GM19468 (cell line): ENCODE data around the gene TMOD2.

Source experiments
- ATAC-seq: cut with Tn5 transposase; IDR thresholded peaks from one replicate; pipeline ENCODE4 v1.9.1; 2021; ENCODE audit warnings: mild to moderate bottlenecking, moderate library complexity, moderate number of reproducible peaks; ENCODE audit not compliant: unreplicated experiment; ENCODE audit errors: extremely low read depth

The TMOD2 gene

DNA sequence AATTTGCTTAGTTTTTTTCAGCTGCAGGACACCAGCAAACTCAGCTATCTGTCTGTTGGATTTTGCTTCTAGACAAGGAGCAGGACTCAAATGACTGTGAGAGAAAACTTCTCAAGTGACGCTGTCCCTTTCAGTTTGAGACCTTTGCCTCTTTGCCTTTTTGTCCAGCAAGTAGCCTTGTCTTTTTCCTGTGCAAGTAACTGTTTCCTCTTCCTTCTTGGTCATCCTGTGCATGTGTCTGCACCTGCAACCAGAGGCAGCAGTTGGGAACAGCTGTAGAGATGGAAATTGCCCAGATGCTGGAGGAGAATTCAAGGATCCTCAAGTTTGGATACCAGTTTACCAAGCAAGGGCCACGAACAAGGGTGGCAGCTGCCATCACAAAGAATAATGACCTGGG lies 54.7 kb downstream of the TMOD2 start:
- ATAC-seq = no peak

- ATAC-seq = no peak
Measured at GRCh38 chr15:51809457-51809856, 58.1 kb downstream of the TMOD2 start.

DNA sequence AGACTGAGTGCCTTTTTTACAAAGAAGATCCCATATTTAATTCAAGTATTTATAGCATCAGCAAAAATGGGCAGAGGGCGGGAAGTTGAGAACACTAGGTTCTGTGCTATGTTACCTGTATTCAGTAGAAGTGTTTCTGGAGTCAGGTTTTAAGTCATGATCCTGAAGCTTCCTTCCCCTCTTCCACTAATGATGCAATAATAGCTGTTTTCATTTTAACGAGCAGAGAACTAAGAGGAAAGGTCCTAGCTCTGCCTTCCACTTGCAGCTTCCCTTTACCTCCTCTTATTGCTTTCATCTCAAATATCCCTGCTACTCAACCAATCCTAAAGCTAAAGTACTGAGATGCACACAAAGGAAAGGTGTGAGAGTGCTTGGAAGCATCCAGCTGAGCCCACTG lies 61.2 kb downstream of the TMOD2 start:
- ATAC-seq = no peak

- ATAC-seq = no peak
Measured at GRCh38 chr15:51814606-51815005, 63.2 kb downstream of the TMOD2 start.

DNA sequence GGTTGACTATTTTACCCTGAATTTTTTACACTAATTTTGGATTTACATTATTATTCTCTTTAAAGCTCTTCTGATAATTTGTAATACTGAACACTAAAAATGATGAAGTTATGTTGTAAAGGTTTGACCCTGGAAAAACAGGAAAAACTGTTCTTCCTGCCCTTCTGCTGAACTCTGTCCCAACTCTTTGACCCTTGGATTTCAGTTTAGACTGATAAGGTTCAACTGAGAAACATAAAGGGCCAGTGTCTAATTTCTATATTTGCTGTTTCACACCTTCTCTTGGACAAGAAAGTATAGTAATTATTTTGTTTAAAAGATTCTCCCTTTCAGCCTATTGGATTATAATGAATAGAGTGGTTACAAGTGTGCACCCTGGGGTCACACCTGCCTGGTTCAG lies 65.2 kb downstream of the TMOD2 start:
- no peak for ATAC-seq

- ATAC-seq = no peak
Measured at GRCh38 chr15:51818150-51818549, 66.8 kb downstream of the TMOD2 start.

- no peak for ATAC-seq
Measured at GRCh38 chr15:51825698-51826097, 74.3 kb downstream of the TMOD2 start.

DNA sequence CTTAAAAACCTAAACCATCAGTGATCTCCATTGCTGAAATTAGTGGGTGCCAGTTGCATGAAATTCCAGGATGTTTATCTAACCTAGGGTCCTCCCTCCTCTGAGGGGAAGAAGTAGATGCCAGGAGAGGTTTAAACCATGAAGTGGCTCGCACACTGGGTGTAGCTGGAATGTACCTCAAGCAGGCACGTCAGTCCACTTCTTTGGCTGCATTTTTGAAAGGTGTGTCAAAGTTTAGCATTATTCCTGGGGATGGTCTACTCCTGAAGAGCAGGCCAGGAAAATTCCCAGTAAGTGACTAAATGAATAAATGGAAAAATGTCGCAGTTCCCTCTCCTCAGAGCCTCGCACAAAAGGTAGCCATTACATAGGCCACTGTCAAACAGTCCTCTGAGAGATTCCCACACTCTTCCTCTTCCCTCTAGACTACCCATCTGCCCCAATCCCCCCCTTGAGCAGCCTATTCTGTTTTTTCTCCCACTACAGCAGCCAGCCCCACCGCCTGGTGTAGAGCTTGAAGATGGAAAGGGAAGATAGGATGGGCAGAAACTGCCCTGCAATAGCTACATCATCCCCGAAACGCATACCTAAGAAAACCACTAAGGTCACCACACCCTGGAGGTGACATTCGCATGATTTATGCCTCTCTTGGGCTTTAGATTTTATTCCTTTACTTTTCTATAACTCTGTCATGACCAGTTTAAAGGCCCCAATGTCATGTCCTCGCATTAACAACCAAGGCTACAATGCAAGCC lies 77.4 kb downstream of the TMOD2 start:
- no peak for ATAC-seq

DNA sequence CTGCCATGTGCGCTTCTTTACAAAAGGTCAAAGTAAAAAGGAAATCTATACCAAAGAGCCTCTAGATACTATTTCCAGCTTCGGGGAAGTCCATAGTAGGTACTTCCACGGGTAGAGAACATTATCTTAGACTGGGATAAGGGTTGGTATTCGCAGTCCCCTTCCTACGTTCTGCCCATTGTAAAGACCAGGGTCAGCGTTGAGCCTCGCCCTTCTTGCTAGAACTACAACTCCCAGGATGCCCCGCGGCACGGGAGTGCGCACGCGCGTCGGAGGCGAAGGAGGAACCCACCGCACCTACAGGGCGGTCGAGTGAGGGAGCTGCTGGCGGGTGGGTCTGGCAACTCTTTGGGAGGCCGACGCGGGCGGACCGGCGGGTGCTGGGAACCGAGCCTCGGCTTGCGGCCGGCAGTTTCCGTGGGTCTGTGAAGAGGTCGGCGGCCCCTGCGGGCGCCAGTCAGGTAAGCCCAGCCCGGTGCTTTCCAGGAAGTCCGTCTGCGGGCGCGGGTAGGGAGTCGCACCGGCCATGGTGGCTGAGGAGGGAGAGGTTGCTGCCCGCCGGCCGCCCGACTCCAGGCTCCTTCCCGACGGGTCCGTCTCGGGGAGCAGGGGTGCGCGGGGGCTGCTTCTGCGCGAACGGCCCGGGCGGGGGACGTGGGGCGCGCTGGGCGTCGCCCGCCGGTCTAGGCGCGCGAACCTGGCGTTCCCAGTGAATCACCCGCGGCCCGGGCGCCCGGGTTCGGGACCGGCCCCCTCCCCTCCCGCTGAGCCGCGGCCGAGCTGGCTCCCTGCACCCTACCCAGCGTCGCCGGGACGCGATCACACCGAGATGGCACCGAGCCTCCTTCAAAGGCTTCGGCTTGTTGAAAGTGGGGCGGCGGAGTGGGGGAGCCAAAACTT lies 78.2 kb downstream of the TMOD2 start, which contains the start of gene TMOD3:
TMOD3 (plus strand) TSS at position 278 of the 900 bp plus-strand sequence. CDS start 33,232 bp downstream, outside the sequence.
- ATAC-seq = peak; percentile 77

- ATAC-seq = no peak
Measured at GRCh38 chr15:51830276-51830806, 78.9 kb downstream of the TMOD2 start.

DNA sequence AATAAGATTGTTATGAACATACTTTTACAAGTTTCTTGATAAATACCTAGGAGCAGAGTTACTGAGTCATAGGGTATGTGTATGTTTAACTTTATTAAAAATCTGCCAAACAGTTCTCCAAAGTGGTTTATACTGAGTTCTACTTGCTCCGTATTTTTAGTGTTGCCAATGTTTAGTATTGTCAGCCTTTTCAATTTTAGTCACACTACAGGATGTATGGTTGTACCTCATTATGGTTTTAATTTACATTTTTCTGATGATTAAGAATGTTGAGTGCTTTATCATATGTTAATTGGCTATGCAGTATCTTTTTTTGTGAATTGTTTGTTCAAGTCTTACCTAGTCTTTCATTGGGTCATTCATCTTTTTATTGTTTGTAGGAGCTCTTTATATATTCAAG lies 82.4 kb downstream of the TMOD2 start:
- no peak for ATAC-seq

DNA sequence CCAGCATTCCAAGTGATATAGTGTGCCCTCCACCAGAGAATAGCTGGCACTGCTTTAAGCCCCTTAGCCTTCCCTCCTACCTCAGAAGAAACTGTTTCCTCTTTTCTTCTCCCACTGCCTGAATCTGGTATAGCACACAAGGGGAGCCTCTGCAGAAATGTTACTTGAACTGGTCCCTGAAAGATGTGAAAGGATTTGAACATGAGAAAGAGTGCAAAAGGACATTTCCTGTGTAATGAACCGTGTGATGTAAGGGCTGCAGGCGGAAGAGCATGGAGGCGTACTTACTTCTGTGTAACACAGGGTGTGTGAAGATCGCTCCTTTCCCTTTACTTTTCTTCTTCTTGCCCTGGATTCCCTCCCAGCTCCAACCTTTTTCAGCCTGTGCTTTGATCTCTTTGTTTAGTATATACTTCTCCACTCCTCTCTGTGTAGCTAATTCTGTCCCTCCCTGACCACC lies 86.4 kb downstream of the TMOD2 start:
- ATAC-seq = peak; percentile 22

DNA sequence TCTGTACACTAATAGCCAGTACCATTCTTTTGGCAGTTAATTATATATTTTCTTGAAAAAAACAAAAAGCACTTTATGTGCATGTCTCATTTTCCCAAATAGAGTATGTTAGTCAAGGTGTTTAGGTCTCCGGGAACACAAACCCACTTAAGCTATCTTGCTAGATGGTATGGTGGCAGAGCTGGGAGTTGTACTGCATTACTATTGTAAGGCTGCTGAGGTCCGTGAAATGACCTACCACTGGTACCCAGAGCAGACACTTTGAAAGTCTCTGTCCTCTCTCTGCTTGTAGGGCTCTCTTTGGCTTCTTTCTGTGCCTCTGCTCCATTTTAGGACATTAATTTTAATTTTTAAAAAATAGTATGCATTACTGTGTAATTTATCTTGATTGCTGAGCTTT lies 86.9 kb downstream of the TMOD2 start:
- ATAC-seq = no peak

DNA sequence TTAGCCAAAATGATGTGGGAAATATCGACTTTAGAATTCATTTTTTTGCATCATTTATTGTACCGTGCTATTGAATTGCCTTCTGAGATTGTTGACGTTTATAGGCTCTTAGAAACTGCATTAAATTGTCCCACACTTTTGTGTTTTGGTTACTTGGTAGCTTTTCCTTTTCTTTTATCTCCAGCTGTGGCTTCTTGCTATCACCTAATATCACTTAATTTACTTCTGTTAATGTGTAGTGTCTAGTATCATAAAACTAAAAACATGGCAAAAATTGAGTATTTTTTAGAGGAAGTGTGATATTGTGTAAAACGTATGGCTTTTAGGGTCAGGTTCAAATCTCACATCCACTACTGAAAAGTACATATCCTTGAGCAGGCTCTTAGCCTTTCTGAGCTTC lies 89.3 kb downstream of the TMOD2 start:
- no peak for ATAC-seq

GRCh38 chr15:51841406-51842040 lies 90.1 kb downstream of the TMOD2 start:
- ATAC-seq = no peak

DNA sequence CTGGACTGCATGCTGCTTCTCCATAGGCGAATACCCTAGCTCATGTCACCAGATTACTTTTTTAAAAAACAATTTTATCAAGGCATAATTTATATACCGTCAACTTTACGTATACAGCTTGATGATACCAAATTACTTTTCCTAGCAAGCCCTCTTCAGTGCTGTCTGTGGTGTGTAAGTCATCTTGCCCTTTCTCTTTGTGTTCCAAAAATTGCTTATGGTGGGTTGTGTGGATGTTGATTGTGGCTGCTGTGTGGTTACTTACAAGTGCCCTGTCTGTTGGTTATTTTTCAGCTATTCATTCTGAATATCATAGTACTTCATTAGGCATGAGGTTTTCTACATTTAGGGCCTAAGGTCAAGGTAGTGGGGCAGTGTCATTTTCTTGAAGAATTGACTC lies 90.9 kb downstream of the TMOD2 start:
- ATAC-seq = no peak

DNA sequence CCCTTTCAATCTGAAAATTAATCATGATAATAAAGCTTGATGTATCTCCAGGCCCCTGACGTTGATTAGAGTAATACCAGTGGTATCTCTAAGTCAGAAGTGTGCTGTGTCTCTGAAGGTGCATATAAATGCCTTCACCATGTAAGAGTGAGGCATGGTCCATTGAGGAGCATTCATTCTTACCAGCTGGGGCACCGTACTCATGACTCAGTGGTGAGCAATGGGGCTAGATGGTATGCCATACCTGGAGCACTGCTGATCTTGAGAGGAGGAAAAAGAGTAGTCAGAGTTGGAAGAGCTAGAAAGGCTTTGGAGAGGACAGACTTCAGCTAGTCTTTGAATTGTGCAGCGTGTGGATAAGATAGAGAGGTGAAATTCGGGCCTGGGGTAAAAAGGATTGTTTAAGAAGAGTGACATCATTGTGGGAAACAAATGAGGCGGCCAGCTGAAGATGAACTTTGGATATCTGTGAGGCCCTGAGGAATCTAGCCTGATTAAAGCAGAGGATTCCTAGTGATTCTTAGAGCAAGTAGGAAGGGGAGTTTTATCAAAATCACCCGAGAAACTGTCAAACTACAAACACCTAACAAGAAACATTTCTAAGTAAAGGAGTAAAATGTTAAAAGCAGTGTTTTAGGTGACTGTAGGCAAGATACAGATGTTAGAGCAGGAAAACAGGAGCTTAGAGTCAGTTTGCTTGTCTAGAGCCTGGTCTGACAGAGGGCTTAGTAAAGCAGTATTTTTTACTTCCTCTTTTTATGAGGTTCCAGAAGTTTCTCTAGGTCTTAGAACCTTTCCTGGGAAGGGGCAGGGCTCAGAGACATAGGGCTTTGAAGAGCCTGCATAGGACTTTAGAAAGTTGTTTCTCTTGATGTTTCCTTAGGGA lies 91.7 kb downstream of the TMOD2 start:
- ATAC-seq = no peak

DNA sequence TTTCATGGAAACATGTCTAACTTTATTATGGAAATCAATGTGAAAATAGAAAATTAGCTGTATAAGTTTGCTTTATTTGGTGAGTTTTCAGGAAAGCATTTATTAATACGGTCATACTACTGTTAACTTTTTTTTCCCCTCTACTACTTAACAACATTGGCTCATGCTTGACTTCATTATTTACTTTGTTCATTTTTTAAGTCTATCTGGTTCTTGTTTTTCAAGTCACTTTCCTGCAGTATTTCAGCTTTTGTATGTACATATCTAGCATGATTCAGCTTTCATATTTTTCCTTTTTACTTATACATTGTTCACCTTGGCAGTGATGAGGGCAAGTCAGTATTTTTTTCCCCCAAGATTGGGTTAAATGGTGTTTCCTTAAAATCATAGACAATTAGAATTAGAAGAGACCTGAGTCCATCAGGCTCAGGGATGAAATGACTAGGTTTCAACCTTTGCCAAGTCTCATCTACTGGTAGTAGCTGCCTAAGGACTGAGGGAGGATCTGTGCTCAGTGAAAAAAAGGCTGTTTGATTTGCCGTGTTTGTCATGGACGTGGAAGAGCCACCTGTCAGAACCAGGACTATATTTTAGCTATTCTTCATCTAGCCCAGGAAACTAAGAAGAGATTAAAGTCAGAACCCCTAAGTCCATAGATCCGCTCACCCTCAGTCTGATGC lies 93.5 kb downstream of the TMOD2 start:
- no peak for ATAC-seq

DNA sequence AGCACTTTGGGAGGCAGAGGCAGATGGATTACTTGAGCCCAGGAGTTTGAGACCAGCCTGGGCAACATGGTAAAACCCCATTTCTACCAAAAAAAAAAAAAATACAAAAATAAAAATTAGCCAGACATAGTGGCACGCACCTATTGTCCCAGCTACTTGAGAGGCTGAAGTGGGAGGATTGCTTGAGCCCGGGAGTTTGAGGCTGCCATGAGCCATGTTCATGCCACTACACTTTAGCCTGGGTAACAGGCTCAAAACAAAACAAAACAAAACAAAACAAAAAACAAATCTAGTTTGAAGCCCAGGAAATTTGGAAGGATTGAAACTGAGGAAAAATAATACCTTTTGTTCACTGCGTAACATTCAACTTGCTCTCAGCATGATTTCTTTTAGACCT lies 94.7 kb downstream of the TMOD2 start:
- ATAC-seq = no peak
